Caki2 (cell line): ENCODE measurements around the gene ERBB4. TPM values are rescaled to one million over a fixed set of nuclear protein-coding genes. Genes with fewer than 3 reads are reported as not detected.
"Not testable (repeated sequence)": the region's sequence is repeated elsewhere in the genome, so short reads cannot be mapped to it uniquely, and the experiment has no call there.

Experiments
- DNase-seq: peaks from one replicate; pipeline ENCODE4 v3.0.0-alpha.2; 2015; ENCODE audit warnings: low read depth
- in situ Hi-C: cut with HindIII; loops from 2 replicates; pipeline ENCODE4 v1.10.0; 2016; ENCODE audit warnings: low sequenced_read_pairs, low pct_unique_long_range_greater_than_20kb, mixed read lengths
- total RNA-seq: library from RNA; depleted of rRNA; stranded (reverse); fragments of >200 nt; shearing (Covaris generic); gene quantifications from 2 replicates; pipeline ENCODE4 v1.2.3, GENCODE V29; 2014; ENCODE audit warnings: low replicate concordance

Gene ERBB4
- total RNA-seq, 1 experiment from 2014 or later: 0.10 TPM

GRCh38 chr2:212531499-212531898, 7.1 kb downstream of the ERBB4 start:
- no peak for DNase-seq
- in situ Hi-C loops: no loop called here

GRCh38 chr2:212530991-212531390, 7.6 kb downstream of the ERBB4 start:
- DNase-seq: no peak
- in situ Hi-C loops: no loop called here

- no peak for DNase-seq
- in situ Hi-C loops: no loop called here
Observed at GRCh38 chr2:212530373-212530772, 8.2 kb downstream of the ERBB4 start.

GRCh38 chr2:212528106-212528856, 10.3 kb downstream of the ERBB4 start:
- DNase-seq: no peak
- in situ Hi-C loops: no loop called here

- DNase-seq: no peak
- in situ Hi-C loops: no loop called here
Observed at GRCh38 chr2:212526059-212526458, 12.5 kb downstream of the ERBB4 start.

GRCh38 chr2:212523756-212524155, 14.8 kb downstream of the ERBB4 start:
- no peak for DNase-seq
- in situ Hi-C loops: no loop called here

- DNase-seq: no peak
- in situ Hi-C loops: no loop called here
Observed at GRCh38 chr2:212520340-212520739, 18.3 kb downstream of the ERBB4 start.

- in situ Hi-C loops: no loop called here
- DNase-seq: no peak
Observed at GRCh38 chr2:212517693-212518092, 20.9 kb downstream of the ERBB4 start.

- in situ Hi-C loops: no loop called here
- no peak for DNase-seq
Observed at GRCh38 chr2:212505586-212505985, 33.0 kb downstream of the ERBB4 start.

GRCh38 chr2:212495046-212495445, 43.6 kb downstream of the ERBB4 start:
- in situ Hi-C loops: no loop called here

GRCh38 chr2:212494418-212495020, 44.1 kb downstream of the ERBB4 start:
- DNase-seq: peak; percentile 38

More at GRCh38 chr2:212495046-212495445, 43.6 kb downstream of the ERBB4 start:
- DNase-seq: peak; percentile 33

GRCh38 chr2:212489719-212490346, 48.8 kb downstream of the ERBB4 start:
- no peak for DNase-seq

More at GRCh38 chr2:212494418-212495020, 44.1 kb downstream of the ERBB4 start:
- in situ Hi-C loops: no loop called here

GRCh38 chr2:212488611-212489010, 50.0 kb downstream of the ERBB4 start:
- in situ Hi-C loops: no loop called here
- no peak for DNase-seq

More at GRCh38 chr2:212489719-212490346, 48.8 kb downstream of the ERBB4 start:
- in situ Hi-C loops: no loop called here

GRCh38 chr2:212484563-212485080, 54.0 kb downstream of the ERBB4 start:
- in situ Hi-C loops: no loop called here
- DNase-seq: no peak

GRCh38 chr2:212480447-212480846, 58.2 kb downstream of the ERBB4 start:
- in situ Hi-C loops: no loop called here
- DNase-seq: no peak

GRCh38 chr2:212477571-212477970, 61.0 kb downstream of the ERBB4 start:
- DNase-seq: no peak
- in situ Hi-C loops: no loop called here

GRCh38 chr2:212473211-212473610, 65.4 kb downstream of the ERBB4 start:
- no peak for DNase-seq

GRCh38 chr2:212467551-212467950, 71.1 kb downstream of the ERBB4 start:
- DNase-seq, in situ Hi-C loops: not testable (repeated sequence)

More at GRCh38 chr2:212473211-212473610, 65.4 kb downstream of the ERBB4 start:
- in situ Hi-C loops: no loop called here

GRCh38 chr2:212465456-212465855, 73.1 kb downstream of the ERBB4 start:
- DNase-seq: no peak
- in situ Hi-C loops: no loop called here
